ENCODE data around the gene NOS1AP.

GRCh38 chr1:162220009-162220539 lies 150.6 kb downstream of the NOS1AP start:
- TF ChIP-seq CTCF (IDR thresholded peaks at IDR 0.05) (no peak), POLR2AphosphoS5 (IDR thresholded peaks at IDR 0.05) (no peak), EP300 (IDR thresholded peaks at IDR 0.05) (no peak)

Measured in esophagus muscularis mucosa (tissue), 4 donors.